GM12878 (cell line): Measurements from ENCODE around the gene IFT122. TPM values are rescaled to one million over a fixed set of nuclear protein-coding genes. Genes with fewer than 3 reads are reported as not detected.

Source experiments
- ATAC-seq: fragments of 200-7000 bp; cut with Tn5 transposase; 3 replicates; pipeline ENCODE4 v1.9.1; 2020; ENCODE audit warnings: mild to moderate bottlenecking, moderate library complexity
- BruUV-seq: library from RNA; stranded (reverse); fragments of 400-500 nt; replicated peaks from 2 replicates; lab custom pipeline; 2021; lab: Mats Ljungman, UMichigan
- CTCF ChIA-PET: fragments of 300-600 bp; sonication (Branson Sonifier 250); formaldehyde crosslinking; extraction: SDS; loops from one replicate; lab custom pipeline; 2021; ENCODE audit warnings: inconsistent platforms; lab: Yijun Ruan, JAX
- POLR2A ChIA-PET: fragments of 350-600 bp; formaldehyde crosslinking; extraction: SDS; loops from one replicate; lab custom pipeline; 2021; ENCODE audit warnings: inconsistent platforms; lab: Charles Lee
- RAD21 ChIA-PET: fragments of 300-600 bp; sonication (Branson Sonifier 250); formaldehyde crosslinking; loops from one replicate; lab custom pipeline; 2023; ENCODE audit warnings: antibody characterized with exemption; ENCODE audit not compliant: unreplicated experiment; lab: Charles Lee
- SMC1A ChIA-PET: fragments of 300-600 bp; sonication (Branson Sonifier 250); formaldehyde crosslinking; loops from one replicate; lab custom pipeline; 2023; ENCODE audit not compliant: unreplicated experiment, uncharacterized antibody; lab: Charles Lee
- DNase-seq: peaks from one replicate; pipeline ENCODE4 v3.0.0-alpha.2; 2011; ENCODE audit warnings: low read depth, low spot score
- FAIRE-seq: peaks from 3 replicates; lab custom pipeline; 2011; peaks lifted over from hg19 to GRCh38; lab: Jason Lieb, UNC
- H2AFZ ChIP-seq: 2 replicates; pipeline ENCODE4 v1.6.0; 2011; ENCODE audit warnings: low read depth, low read length, control low read depth; ENCODE audit not compliant: control insufficient read depth
- H3K27ac ChIP-seq: 2 replicates; pipeline ENCODE4 v1.5.1; 2011; ENCODE audit warnings: control low read depth; ENCODE audit not compliant: control insufficient read depth, insufficient read depth
- H3K27me3 ChIP-seq, 2 experiments: replicated peaks in 1 of 2; 2 replicates each; pipeline versions ENCODE4 v1.6.0 to v1.6.1; 2011; ENCODE audit warnings: low read length in 1 of 2; ENCODE audit not compliant: control insufficient read depth in 2 of 2, insufficient read depth in 2 of 2
- H3K36me3 ChIP-seq, 2 experiments: 2 replicates each; pipeline ENCODE4 v1.5.1; 2011; ENCODE audit warnings: low read length in 1 of 2; ENCODE audit not compliant: control insufficient read depth in 2 of 2, insufficient read depth in 2 of 2
- H3K4me1 ChIP-seq: 2 replicates; pipeline ENCODE4 v1.6.1; 2011; ENCODE audit warnings: mild to moderate bottlenecking, low read length, moderate library complexity, mixed read lengths; ENCODE audit not compliant: control insufficient read depth, insufficient read depth
- H3K4me2 ChIP-seq: 2 replicates; pipeline ENCODE4 v1.6.0; 2011; ENCODE audit warnings: control low read depth; ENCODE audit not compliant: control insufficient read depth, insufficient read depth
- H3K4me3 ChIP-seq: fragments of 200-600 bp; sonication (generic); 2 replicates; pipeline ENCODE4 v1.5.1; 2016
- H3K79me2 ChIP-seq: 2 replicates; pipeline ENCODE4 v1.6.0; 2011; ENCODE audit warnings: low read length; ENCODE audit not compliant: control insufficient read depth, insufficient read depth
- H3K9ac ChIP-seq: 2 replicates; pipeline ENCODE4 v1.8.0; 2011; ENCODE audit warnings: low read length, control low read depth, mixed read lengths; ENCODE audit not compliant: control insufficient read depth, insufficient read depth
- H3K9me3 ChIP-seq: replicated peaks from 3 replicates; pipeline ENCODE4 v1.5.1; 2011; ENCODE audit warnings: mild to moderate bottlenecking, low read length; ENCODE audit not compliant: control insufficient read depth, insufficient read depth
- H4K20me1 ChIP-seq: 2 replicates; pipeline ENCODE4 v1.6.0; 2011; ENCODE audit not compliant: control insufficient read depth, insufficient read depth
- RAD21 ChIP-seq: IDR thresholded peaks from 2 replicates; pipeline ENCODE4 v1.6.1; 2011; ENCODE audit warnings: mild to moderate bottlenecking, low read depth, low read length, moderate library complexity; ENCODE audit not compliant: insufficient read depth
- SMAD1 ChIP-seq: fragments of 450-650 bp; IDR thresholded peaks from 2 replicates; pipeline ENCODE4 v1.6.1; 2018; ENCODE audit warnings: mild to moderate bottlenecking, low read depth; ENCODE audit not compliant: partially characterized antibody
- TCF3 ChIP-seq: IDR thresholded peaks from 2 replicates; pipeline ENCODE4 v1.6.1; 2012; ENCODE audit warnings: low read depth, mild to moderate bottlenecking, low read length, borderline replicate concordance; ENCODE audit not compliant: insufficient read depth
- WGBS: methylation state at CpG from one replicate; pipeline ENCODE4 v1.1.6; 2016; ENCODE audit warnings: low lambda C conversion rate; ENCODE audit not compliant: insufficient replicate concordance, insufficient coverage; ENCODE audit errors: missing lambda C conversion rate; 5-methylcytosine and 5-hydroxymethylcytosine counted together
- in situ Hi-C: fragments of 300-500 bp; cut with MboI; formaldehyde crosslinking; loops from 9 replicates; pipeline ENCODE4 v1.14.3; 2018; ENCODE audit warnings: mixed read lengths
- intact Hi-C: fragments of 100-400 bp; cut with micrococcal nuclease; formaldehyde crosslinking; loops from one replicate; pipeline ENCODE4 v1.14.2; 2022; ENCODE audit not compliant: unreplicated experiment
- polyA plus RNA-seq, 11 experiments: library from polyadenylated mRNA; depleted of rRNA in 4 of 11; unstranded in 6 of 11; stranded (reverse) in 5 of 11; fragments of >200 nt; fragmentation: Nextera tagmentation in 4 of 11; fragmentation: Illumina TruSeq in 1 of 11; extraction: Ambion mirVana in 4 of 11; extraction: Trizol in 1 of 11; gene quantifications; 1 replicate in 1 of 11; 2 replicates in 10 of 11; pipeline versions ENCODE4 v1.2.1 to v1.2.3, GENCODE V29; 2011 to 2016; ENCODE audit warnings: inconsistent platforms in 2 of 11, missing spikeins in 2 of 11, low read depth in 1 of 11
- total RNA-seq, 4 experiments: library from RNA; depleted of rRNA in 3 of 4; stranded (reverse); fragments of >200 nt in 3 of 4; fragmentation: Illumina TruSeq in 1 of 4; extraction: Trizol in 1 of 4; gene quantifications; 2 replicates each; pipeline versions ENCODE4 v1.2.1 to v1.2.3, GENCODE V29; 2013 to 2021
- TF ChIP-seq, protein P1 (sequence below): fragments of 450-650 bp; IDR thresholded peaks from 2 replicates; pipeline ENCODE4 v1.6.1; 2018; ENCODE audit warnings: borderline replicate concordance, mild to moderate bottlenecking; ENCODE audit not compliant: partially characterized antibody

The IFT122 gene
- total and polyA plus RNA-seq, 10 of the 15 experiments (the other 5 are each of a cell fraction or from before 2014, with no cell fraction given), result 1.8 to 19.2 (median 8.4) TPM

DNA sequence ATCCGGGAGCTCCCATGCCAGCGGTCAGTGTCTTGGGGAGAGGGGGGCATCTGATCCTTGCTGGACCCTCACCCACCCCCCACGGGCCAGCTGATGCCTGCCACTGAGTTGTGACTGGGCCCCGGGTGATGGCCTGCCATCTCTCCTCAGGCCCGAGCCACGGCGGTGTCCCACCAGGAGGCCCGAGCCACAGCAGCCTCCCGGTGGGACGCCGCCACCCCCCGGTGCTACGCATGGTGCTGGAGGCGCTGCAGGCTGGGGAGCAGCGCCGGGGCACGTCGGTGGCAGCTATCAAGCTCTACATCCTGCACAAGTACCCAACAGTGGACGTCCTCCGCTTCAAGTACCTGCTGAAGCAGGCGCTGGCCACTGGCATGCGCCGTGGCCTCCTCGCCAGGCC, 107.2 kb downstream of the IFT122 start:
- Histone ChIP-seq H3K79me2 (no peaks in the 10 kb centered on the region), H4K20me1 (no peaks in the 10 kb centered on the region), H3K36me3 (no peaks in the 10 kb centered on the region), H3K4me1 (no peaks in the 10 kb centered on the region), H3K4me2 (no peak overlapping the region), H3K9ac (no peak overlapping the region), H3K9me3 (no peaks in the 10 kb centered on the region)
- ChIA-PET POLR2A (interaction anchor here (1.2 kb wide), 1 partner anchor 12 kb away, joined by 3 read pairs; no protein-coding TSS in a partner anchor), RAD21 (no interaction called here), CTCF (no interaction called here)
- no peak for DNase-seq
- no TSS peak for BruUV-seq
- WGBS, result 63% methylated on average over 24 of the region's 24 CpGs
- no peak for ATAC-seq
- TF ChIP-seq TCF3 (no peak), SMAD1 (no peak), RAD21 (no peak)
- TF ChIP-seq, protein P1, sequence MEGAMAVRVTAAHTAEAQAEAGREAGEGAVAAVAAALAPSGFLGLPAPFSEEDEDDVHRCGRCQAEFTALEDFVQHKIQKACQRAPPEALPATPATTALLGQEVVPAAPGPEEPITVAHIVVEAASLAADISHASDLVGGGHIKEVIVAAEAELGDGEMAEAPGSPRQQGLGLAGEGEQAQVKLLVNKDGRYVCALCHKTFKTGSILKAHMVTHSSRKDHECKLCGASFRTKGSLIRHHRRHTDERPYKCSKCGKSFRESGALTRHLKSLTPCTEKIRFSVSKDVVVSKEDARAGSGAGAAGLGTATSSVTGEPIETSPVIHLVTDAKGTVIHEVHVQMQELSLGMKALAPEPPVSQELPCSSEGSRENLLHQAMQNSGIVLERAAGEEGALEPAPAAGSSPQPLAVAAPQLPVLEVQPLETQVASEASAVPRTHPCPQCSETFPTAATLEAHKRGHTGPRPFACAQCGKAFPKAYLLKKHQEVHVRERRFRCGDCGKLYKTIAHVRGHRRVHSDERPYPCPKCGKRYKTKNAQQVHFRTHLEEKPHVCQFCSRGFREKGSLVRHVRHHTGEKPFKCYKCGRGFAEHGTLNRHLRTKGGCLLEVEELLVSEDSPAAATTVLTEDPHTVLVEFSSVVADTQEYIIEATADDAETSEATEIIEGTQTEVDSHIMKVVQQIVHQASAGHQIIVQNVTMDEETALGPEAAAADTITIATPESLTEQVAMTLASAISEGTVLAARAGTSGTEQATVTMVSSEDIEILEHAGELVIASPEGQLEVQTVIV, result no peak
- TF ChIP-seq, all 136 proteins: peak for 0
- no peak overlapping the region for H3K4me3 ChIP-seq
- intact Hi-C loops (no loop called here), in situ Hi-C loops (no loop called here)
- no peak for FAIRE-seq
- peaks cover 0 to 3% of the 10 kb centered on the region in 2 experiments; a peak in 3 of 4 replicates for H3K27me3 ChIP-seq
- H3K27ac ChIP-seq, result no peak overlapping the region
- SMC1A ChIA-PET, result no interaction called here
- no peak overlapping the region for H2AFZ ChIP-seq
